ENCODE measurements around the gene OOSP4B.
"Not testable (repeated sequence)": the region's sequence is repeated elsewhere in the genome, so short reads cannot be mapped to it uniquely, and the experiment has no call there.

Gene OOSP4B

DNA sequence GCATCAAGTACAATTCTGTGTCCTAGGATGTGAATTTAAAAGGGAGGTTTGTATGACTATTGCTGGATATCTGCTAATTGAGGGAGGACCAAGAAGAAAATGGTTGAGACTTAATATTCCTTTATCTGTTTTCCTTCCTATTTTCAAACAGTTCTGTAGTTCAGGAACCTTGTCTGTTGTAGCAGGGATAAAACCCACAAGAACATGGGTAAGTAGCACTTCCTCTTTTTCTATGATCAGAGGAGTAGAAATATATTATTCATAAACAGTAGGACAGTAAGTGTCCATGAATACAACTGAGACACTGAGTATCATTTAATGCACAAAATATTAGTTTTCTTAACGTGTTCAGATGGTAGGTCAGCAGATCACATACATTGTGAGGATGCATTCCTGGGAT lies 47.1 kb downstream of the OOSP4B start:
- no peak for DNase-seq

DNA sequence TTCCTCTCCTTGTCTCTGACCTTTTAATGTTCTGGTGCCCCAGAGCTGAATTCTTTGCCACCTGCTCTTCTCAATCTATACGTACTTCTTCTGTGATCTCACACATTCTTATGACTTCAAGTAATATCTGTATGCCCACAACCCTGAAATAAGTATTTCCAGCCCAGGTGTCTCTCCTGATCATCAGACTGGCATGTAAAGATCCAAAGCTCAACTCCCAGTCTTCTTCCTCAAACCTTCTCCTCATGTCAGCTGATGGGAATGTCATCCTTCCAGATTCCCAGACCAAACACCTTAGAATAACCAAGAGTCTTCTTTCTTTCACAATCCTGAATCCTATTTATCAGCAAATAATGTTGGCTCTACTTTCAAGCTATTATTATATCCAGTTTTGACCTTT lies 48.8 kb downstream of the OOSP4B start:
- DNase-seq: no peak

DNA sequence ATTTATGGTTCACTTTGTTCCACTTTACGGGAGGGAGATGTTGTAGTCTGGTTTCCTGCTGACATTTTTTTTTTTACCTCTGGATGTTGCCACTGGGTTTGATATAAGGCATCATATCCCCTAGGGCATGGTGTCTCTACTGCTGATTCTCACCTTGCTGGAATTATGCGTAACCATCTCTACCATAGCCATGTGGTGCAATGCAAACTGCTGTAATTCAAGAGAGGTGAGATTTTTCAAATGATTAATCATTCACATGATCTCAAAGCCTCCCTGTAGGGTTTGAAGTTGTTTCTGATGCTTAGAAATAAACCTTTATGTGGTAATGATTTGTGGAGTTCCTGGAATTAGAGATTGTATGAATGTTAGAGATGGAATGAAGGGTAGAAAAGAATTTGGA lies 52.5 kb downstream of the OOSP4B start:
- DNase-seq: no peak

DNA sequence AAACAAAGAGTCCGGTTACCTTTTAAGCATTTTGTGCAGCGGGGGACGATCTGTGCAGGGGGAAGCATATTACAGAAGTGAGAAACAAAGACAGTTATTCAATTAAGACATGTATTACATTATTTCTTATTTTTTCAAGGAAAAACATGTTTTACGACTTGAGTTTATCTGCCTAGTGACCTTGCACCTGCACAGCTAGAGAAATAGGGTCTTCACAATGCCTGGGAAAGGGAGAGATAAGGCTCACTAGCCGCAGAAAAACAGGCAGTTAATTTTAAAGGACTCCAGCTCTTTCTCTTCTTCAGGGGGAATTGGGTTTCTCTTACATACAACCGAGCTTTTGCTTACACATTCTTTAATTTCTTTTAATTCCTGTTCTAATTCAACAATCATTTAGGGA lies 54.7 kb downstream of the OOSP4B start:
- not testable (repeated sequence) for DNase-seq

DNA sequence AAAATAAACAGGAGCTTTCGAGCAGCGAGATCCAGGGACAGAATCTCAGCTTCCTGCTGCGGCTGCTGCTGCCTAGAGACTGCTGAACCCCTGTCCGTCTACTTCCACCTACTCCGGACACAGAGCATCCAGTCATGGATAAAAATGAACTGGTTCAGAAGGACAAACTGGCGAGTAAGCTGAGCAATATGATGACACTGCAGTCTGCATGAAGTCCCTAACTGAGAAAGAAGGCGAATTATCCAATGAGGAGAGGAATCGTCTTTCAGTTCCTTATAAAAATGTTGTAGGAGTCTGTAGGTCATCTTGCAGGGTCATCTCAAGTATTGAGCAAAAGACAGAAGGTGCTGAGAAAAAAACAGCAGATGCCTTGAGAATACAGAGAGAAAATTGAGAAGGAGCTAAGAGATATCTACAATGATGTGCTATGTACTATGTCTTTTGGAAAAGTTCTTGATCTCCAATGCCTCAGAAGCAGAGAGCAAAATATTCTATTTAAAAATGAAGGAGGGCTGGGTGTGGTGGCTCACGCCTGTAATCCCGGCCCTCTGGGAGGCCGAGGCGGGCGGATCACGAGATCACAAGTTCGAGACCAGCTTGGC lies 60.3 kb downstream of the OOSP4B start:
- DNase-seq: no peak

DNA sequence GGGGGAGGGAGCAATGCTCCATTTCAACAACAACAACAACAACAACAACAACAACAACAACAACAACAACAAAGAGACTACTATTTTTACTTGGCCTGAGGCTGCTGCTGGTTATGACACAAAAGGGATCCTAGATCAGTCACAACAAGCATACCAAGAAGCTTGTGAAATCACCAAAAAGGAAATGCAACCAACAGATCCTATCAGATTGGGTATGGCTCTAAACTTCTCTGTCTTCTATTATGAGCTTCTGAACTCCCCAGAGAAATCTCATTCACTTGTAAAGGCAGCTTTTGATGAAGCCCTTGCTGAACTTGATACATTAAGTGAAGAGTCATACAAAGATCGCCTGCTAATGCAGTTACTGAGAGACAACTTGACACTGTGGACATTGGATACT lies 61.0 kb downstream of the OOSP4B start:
- no peak for DNase-seq

DNA sequence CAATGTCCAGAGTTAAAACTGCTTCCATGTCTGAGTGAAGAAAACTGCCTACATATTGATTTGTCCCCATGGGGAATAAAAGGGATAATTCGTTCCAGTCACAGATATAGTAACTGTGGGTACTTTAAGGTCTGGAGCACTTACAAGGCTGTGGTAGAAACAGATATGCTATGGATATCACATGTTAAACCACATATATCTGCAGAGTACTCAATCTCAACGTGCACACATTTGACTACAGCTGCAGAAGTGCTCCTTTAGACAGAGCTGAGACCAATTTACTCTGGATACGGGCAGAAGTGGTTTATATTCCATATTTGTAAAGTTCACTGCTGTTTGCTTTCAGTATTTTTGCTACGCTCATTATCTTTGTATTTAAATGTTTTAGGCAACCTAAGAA lies 61.8 kb downstream of the OOSP4B start:
- DNase-seq: no peak

DNA sequence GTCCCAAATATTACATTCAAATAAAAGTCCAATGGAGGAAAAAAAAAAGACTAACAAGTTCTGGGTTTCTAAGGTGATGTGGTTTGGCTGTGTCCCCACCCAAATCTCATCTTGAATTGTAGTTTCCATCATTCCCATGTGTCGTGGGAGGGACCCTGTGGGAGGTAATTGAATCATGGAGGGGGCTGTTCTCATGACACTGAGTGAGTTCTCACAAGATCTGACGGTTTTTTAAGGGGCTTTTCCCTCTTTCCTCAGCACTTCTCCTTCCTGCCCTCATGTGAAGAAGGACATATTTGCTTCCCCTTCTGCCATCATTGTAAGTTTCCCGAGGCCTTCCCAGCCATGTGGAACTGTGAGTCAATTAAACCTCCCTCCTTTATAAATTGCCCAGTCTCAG lies 63.6 kb downstream of the OOSP4B start:
- DNase-seq: no peak

All from femur (tissue), 1 donor.